Tibial nerve (tissue), 4 donors: ENCODE measurements around the gene NSRP1.

ENCODE experiments used
- CTCF ChIP-seq, 5 experiments: fragments of 200-600 bp in 3 of 5; fragments of 450-650 bp in 2 of 5; sonication (generic) in 3 of 5; IDR thresholded peaks; one replicate each; pipeline ENCODE4 v1.5.1; 2016 to 2019; ENCODE audit warnings: antibody characterized with exemption in 5 of 5, mild to moderate bottlenecking in 3 of 5, moderate library complexity in 2 of 5
- EP300 ChIP-seq, 2 donors: sonication (generic); formaldehyde crosslinking; IDR thresholded peaks; one replicate each; pipeline ENCODE4 v1.6.1; 2017; ENCODE audit warnings: antibody characterized with exemption in 2 of 2, mild to moderate bottlenecking in 1 of 2

GRCh38 chr17:30234964-30235363, 118.3 kb downstream of the NSRP1 start:
- TF ChIP-seq CTCF (IDR thresholded peaks at IDR 0.05): no peak
- no peak for TF ChIP-seq EP300 (IDR thresholded peaks at IDR 0.05)
